Activated T-cell treated with anti-CD3 and anti-CD28 coated beads for 48 hours (primary cell): ENCODE data around the gene LAMC2.
"Not testable (repeated sequence)": the region's sequence is repeated elsewhere in the genome, so short reads cannot be mapped to it uniquely, and the experiment has no call there.

Experiments
- DNase-seq: peaks from one replicate; pipeline ENCODE4 v3.0.0-alpha.2; 2020; ENCODE audit warnings: low read depth

LAMC2 gene

GRCh38 chr1:183185941-183186490 lies at the start of gene LAMC2:
LAMC2 (plus strand) TSS chr1:183186264; CDS start chr1:183186353, 89 bp downstream.
- peak; percentile 23 for DNase-seq

- DNase-seq, result no peak
These were observed 48.3 kb upstream of the LAMC2 start for GRCh38 chr1:183137782-183138181.

GRCh38 chr1:183138301-183138700 lies 47.8 kb upstream of the LAMC2 start:
- DNase-seq, result no peak

GRCh38 chr1:183139281-183139942 lies 46.7 kb upstream of the LAMC2 start:
- DNase-seq, result no peak

GRCh38 chr1:183140633-183141032 lies 45.4 kb upstream of the LAMC2 start:
- DNase-seq, result no peak

GRCh38 chr1:183142171-183142570 lies 43.9 kb upstream of the LAMC2 start:
- DNase-seq, result no peak

GRCh38 chr1:183143576-183144315 lies 42.3 kb upstream of the LAMC2 start:
- no peak for DNase-seq

GRCh38 chr1:183144752-183145151 lies 41.3 kb upstream of the LAMC2 start:
- no peak for DNase-seq

GRCh38 chr1:183147735-183148134 lies 38.3 kb upstream of the LAMC2 start:
- no peak for DNase-seq

- DNase-seq, result no peak
These were observed 37.5 kb upstream of the LAMC2 start for GRCh38 chr1:183148599-183148998.

- DNase-seq, result no peak
These were observed 36.8 kb upstream of the LAMC2 start for GRCh38 chr1:183149273-183149672.

- not testable (repeated sequence) for DNase-seq
These were observed 36.0 kb upstream of the LAMC2 start for GRCh38 chr1:183150032-183150431.

GRCh38 chr1:183150445-183150844 lies 35.6 kb upstream of the LAMC2 start:
- DNase-seq, result no peak

GRCh38 chr1:183152180-183152579 lies 33.9 kb upstream of the LAMC2 start:
- no peak for DNase-seq

GRCh38 chr1:183155939-183156338 lies 30.1 kb upstream of the LAMC2 start:
- DNase-seq, result no peak

- no peak for DNase-seq
These were observed 26.1 kb upstream of the LAMC2 start for GRCh38 chr1:183159960-183160359.

GRCh38 chr1:183161391-183161790 lies 24.7 kb upstream of the LAMC2 start:
- DNase-seq, result no peak

GRCh38 chr1:183163316-183163715 lies 22.7 kb upstream of the LAMC2 start:
- DNase-seq, result no peak

GRCh38 chr1:183164340-183164739 lies 21.7 kb upstream of the LAMC2 start:
- no peak for DNase-seq

GRCh38 chr1:183164963-183165362 lies 21.1 kb upstream of the LAMC2 start:
- no peak for DNase-seq

GRCh38 chr1:183165456-183165855 lies 20.6 kb upstream of the LAMC2 start:
- no peak for DNase-seq

- DNase-seq, result no peak
These were observed 19.6 kb upstream of the LAMC2 start for GRCh38 chr1:183166454-183166853.

- DNase-seq, result no peak
These were observed 18.4 kb upstream of the LAMC2 start for GRCh38 chr1:183167676-183168075.
